Thoracic aorta (tissue), 2 donors: ENCODE results near the gene DOCK4. TPM values are rescaled to one million over a fixed set of nuclear protein-coding genes. Genes with fewer than 3 reads are reported as not detected.

Source experiments
- ATAC-seq: fragments of 150-250 bp; one replicate; pipeline ENCODE4 v1.8.0; 2017; ENCODE audit warnings: low read depth; ENCODE audit not compliant: insufficient number of reproducible peaks, low FRiP score
- DNase-seq: peaks from one replicate; pipeline ENCODE4 v3.0.0-alpha.2; 2020; ENCODE audit warnings: low spot score
- H3K27ac ChIP-seq, 2 donors: fragments of 200-600 bp; sonication (generic); 1 replicate in 1 of 2; 2 replicates in 1 of 2; pipeline ENCODE4 v1.5.1; 2016; ENCODE audit warnings: mild to moderate bottlenecking in 2 of 2, moderate library complexity in 2 of 2
- H3K27me3 ChIP-seq: fragments of 200-600 bp; sonication (generic); replicated peaks from 2 replicates; pipeline ENCODE4 v1.6.0; 2016; ENCODE audit warnings: mild to moderate bottlenecking; ENCODE audit not compliant: insufficient read depth
- H3K36me3 ChIP-seq: fragments of 200-600 bp; sonication (generic); one replicate; pipeline ENCODE4 v1.5.1; 2016
- H3K4me1 ChIP-seq, 2 donors: fragments of 200-600 bp; sonication (generic); 1 replicate in 1 of 2; 2 replicates in 1 of 2; pipeline versions ENCODE4 v1.5.1 to v1.6.0; 2016; ENCODE audit warnings: low read depth in 2 of 2, mild to moderate bottlenecking in 1 of 2; ENCODE audit not compliant: control insufficient read depth in 1 of 2
- H3K4me3 ChIP-seq: fragments of 200-600 bp; sonication (generic); 2 replicates; pipeline ENCODE4 v1.5.1; 2016; ENCODE audit warnings: mild to moderate bottlenecking
- H3K9me3 ChIP-seq: fragments of 200-600 bp; sonication (generic); 2 replicates; pipeline ENCODE4 v1.5.1; 2016
- CTCF ChIP-seq: fragments of 200-600 bp; sonication (generic); IDR thresholded peaks from one replicate; pipeline ENCODE4 v1.5.1; 2019; ENCODE audit warnings: antibody characterized with exemption
- total RNA-seq, 2 donors: library from RNA; depleted of rRNA; stranded (reverse); fragments of >200 nt; gene quantifications; one replicate each; pipeline versions ENCODE4 v1.1.0 to v1.2.3, GENCODE V29; 2016

Gene DOCK4
- total RNA-seq, 2 donors from 2014 or later: 22.3 to 71.5 TPM

- TF ChIP-seq CTCF: no peak
- no peak for DNase-seq
- Histone ChIP-seq H3K4me1 (peaks cover 6% of the 10 kb centered on the region in 2 donors), H3K36me3 (no peaks in the 10 kb centered on the region), H3K27ac (no peak overlapping the region), H3K4me3 (no peak overlapping the region), H3K9me3 (no peaks in the 10 kb centered on the region), H3K27me3 (no peaks in the 10 kb centered on the region)
- no peak for ATAC-seq
Observed at GRCh38 chr7:112197322-112197721, 8.9 kb downstream of the DOCK4 start.

DNA sequence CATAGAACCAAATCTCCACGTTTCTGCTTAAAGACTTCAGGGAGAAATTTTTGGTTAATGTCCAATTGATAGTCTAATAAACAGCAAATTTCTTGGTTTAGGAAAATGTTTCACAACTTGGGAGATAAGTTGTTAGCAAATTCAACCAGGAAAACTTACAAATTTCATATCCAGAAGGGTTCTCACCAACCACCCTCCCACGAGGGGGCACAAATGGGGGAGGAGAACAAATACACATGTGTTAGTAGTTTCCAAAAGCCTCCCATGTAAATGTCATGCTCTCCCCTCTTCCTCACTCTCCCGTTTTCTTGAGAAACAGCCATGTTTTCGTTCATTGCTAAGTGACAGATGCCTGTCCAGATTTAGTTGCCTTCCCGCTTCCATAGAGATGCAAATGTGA is 10.5 kb downstream of the DOCK4 start:
- peaks cover 6 to 9% of the 10 kb centered on the region in 2 donors for H3K4me1 ChIP-seq
- no peaks in the 10 kb centered on the region for H3K27me3 ChIP-seq
- no peaks in the 10 kb centered on the region for H3K9me3 ChIP-seq
- no peak for DNase-seq
- no peak overlapping the region for H3K27ac ChIP-seq
- no peak for TF ChIP-seq CTCF
- ATAC-seq: no peak
- H3K4me3 ChIP-seq: no peak overlapping the region
- H3K36me3 ChIP-seq: no peaks in the 10 kb centered on the region

DNA sequence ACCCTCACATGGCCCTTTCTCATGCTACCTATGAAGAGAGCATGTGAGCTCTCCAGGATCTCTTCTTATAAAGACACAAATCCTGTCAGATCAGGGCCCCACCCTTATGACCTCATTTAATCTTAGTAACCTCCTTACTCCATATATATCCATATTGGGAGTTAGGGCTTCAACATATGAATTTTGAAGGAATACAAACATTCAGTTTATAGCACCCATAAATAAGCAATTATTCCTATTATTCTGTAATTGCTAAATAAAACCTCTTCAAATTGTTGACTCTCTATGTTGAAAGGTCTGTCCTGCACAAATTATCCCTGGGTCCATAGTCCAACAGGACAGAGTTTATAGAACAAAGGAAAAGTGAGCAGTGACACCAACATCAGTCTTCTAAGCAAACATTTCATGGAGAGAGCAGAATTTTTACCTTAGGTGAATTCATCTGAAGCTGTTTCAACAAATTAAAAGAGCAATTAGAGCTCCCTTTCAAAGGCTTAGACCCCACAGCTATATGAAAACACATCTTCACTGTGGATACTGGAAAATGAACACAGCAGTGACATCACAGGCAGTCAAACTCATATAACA is 12.2 kb downstream of the DOCK4 start:
- no peak for ATAC-seq

DNA sequence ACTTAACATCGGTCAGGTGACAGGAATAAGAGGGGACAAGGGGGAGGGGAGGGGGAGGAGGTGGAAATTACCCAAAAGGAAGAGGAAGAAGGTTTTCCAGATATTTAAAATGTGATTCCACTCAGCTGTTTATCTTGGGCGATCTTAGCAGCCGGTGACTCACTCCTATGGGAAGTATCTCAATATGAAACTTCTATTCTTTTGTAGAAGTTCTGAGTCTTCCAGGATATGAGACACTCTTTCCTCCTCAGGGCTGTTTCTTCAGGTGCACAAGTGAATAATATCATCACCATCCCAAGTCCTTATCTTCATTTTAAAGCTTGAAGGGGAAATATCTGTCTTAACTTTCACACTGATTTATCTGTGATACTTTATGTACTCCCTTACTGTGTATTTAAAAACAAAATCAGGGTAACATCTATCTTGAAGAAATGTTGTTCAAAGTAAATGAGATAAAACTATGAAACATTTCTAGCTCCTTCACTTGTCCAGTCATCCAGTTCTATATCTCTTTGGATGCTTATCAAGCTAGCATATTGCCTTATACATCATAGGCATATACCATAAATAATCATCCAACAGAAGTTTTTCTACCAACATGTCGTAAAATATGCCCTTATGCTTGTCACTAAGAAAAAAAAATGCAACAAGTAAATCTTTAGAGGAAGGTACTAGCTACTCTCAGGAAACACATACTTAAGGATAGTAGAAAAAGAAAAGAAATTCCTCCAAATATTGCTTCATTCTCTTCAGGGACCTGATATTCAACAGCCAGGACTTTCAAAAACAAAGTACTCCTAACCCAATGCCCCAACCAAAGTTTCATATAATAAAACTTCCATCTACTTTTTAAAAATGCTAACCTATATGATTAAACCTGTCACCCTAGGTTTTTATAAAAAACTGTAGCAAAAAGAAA is 13.7 kb downstream of the DOCK4 start:
- no peak for ATAC-seq
- Histone ChIP-seq H3K27ac (peak overlapping the region in 1 of 2 donors; percentile 11), H3K27me3 (no peaks in the 10 kb centered on the region), H3K4me1 (peaks cover 3 to 20% of the 10 kb centered on the region in 2 donors), H3K36me3 (no peaks in the 10 kb centered on the region), H3K9me3 (no peaks in the 10 kb centered on the region), H3K4me3 (no peak overlapping the region)
- no peak for TF ChIP-seq CTCF
- no peak for DNase-seq

More for the DNA sequence above, 12.2 kb downstream of the DOCK4 start:
- no peak for TF ChIP-seq CTCF
- no peaks in the 10 kb centered on the region for H3K27me3 ChIP-seq
- no peak for DNase-seq
- H3K36me3 ChIP-seq: no peaks in the 10 kb centered on the region
- no peak overlapping the region for H3K4me3 ChIP-seq
- H3K9me3 ChIP-seq: no peaks in the 10 kb centered on the region
- peaks cover 3 to 10% of the 10 kb centered on the region in 2 donors for H3K4me1 ChIP-seq
- no peak overlapping the region for H3K27ac ChIP-seq

- Histone ChIP-seq H3K4me3 (no peak overlapping the region), H3K27me3 (no peaks in the 10 kb centered on the region), H3K9me3 (no peaks in the 10 kb centered on the region), H3K4me1 (peaks cover 6 to 37% of the 10 kb centered on the region in 2 donors), H3K36me3 (no peaks in the 10 kb centered on the region), H3K27ac (no peak overlapping the region)
- DNase-seq (no peak), ATAC-seq (no peak)
- no peak for TF ChIP-seq CTCF
Observed at GRCh38 chr7:112190120-112190519, 16.1 kb downstream of the DOCK4 start.
